K562 (cell line): ENCODE data around the gene CMSS1.

ENCODE experiments used
- ARHGAP35 ChIP-seq: fragments of 450-650 bp; IDR thresholded peaks from 2 replicates; pipeline ENCODE4 v1.6.1; 2018; ENCODE audit not compliant: partially characterized antibody
- MBD2 ChIP-seq: sonication (generic); IDR thresholded peaks from 2 replicates; pipeline ENCODE4 v1.6.1; 2016; ENCODE audit warnings: low read depth, borderline replicate concordance
- TF ChIP-seq, protein P1 (sequence below): fragments of 250-450 bp; sonication (Bioruptor Pico); IDR thresholded peaks from 2 replicates; pipeline ENCODE4 v1.5.0; 2020; ENCODE audit warnings: mild to moderate bottlenecking

DNA sequence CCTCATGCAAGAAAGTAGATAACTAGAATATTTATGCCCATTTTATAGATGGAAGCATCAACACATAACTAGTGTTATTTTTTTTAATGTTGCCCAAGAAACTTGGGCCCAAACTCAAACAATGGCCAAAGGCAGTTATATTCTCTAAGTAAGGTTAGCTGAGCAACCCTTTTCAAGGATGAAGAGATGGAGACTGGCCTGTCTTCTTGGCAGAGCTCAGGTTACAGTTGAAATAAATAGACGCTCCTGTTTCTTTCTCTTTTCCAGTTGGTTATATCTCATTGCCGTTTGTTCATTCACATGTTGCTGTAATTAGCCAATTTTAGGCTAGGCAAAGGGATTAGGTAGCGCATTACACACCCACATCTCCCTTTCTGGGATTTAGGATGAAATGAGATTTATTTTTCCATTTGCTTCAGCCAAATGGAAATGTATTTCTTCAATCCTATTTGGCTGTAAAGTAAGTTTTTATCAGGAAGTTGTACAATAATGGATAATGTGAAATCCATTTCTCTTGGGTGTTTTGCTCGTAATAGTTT lies 93.2 kb downstream of the CMSS1 start:
- TF ChIP-seq ARHGAP35 = no peak
- no peak for TF ChIP-seq MBD2
- TF ChIP-seq, protein P1, sequence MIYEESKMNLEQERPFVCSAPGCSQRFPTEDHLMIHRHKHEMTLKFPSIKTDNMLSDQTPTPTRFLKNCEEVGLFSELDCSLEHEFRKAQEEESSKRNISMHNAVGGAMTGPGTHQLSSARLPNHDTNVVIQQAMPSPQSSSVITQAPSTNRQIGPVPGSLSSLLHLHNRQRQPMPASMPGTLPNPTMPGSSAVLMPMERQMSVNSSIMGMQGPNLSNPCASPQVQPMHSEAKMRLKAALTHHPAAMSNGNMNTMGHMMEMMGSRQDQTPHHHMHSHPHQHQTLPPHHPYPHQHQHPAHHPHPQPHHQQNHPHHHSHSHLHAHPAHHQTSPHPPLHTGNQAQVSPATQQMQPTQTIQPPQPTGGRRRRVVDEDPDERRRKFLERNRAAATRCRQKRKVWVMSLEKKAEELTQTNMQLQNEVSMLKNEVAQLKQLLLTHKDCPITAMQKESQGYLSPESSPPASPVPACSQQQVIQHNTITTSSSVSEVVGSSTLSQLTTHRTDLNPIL (CRISPR knock-in tag) = no peak
